GM11168 (cell line): Measurements from ENCODE around the gene LHFPL5.

ENCODE experiments used
- in situ Hi-C: fragments of 300-500 bp; cut with MboI; formaldehyde crosslinking; loops from one replicate; pipeline ENCODE4 v1.12.0; 2022; ENCODE audit warnings: low sequenced_read_pairs; ENCODE audit not compliant: unreplicated experiment

The LHFPL5 gene

GRCh38 chr6:35804996-35805736 is at the start of gene LHFPL5:
LHFPL5 (plus strand) TSS chr6:35805352; CDS start chr6:35805671, 319 bp downstream.
- in situ Hi-C loops = no loop called here

- in situ Hi-C loops = no loop called here
Measured at GRCh38 chr6:35757456-35758123, 47.6 kb upstream of the LHFPL5 start.

- in situ Hi-C loops = no loop called here
Measured at GRCh38 chr6:35759426-35759825, 45.7 kb upstream of the LHFPL5 start.

- in situ Hi-C loops = no loop called here
Measured at GRCh38 chr6:35765739-35766138, 39.4 kb upstream of the LHFPL5 start.

- in situ Hi-C loops = no loop called here
Measured at GRCh38 chr6:35769211-35769610, 35.9 kb upstream of the LHFPL5 start.

GRCh38 chr6:35771343-35771627 is 33.9 kb upstream of the LHFPL5 start:
- in situ Hi-C loops = no loop called here

- in situ Hi-C loops = no loop called here
Measured at GRCh38 chr6:35774116-35774794, 30.9 kb upstream of the LHFPL5 start.

GRCh38 chr6:35775031-35775430 is 30.1 kb upstream of the LHFPL5 start:
- in situ Hi-C loops = no loop called here

- in situ Hi-C loops = no loop called here
Measured at GRCh38 chr6:35776364-35777215, 28.6 kb upstream of the LHFPL5 start, which contains the start of gene CLPSL2. CLPSL2 (plus strand) TSS chr6:35776598; CDS start chr6:35776619, 21 bp downstream.

GRCh38 chr6:35777356-35778102 is 27.6 kb upstream of the LHFPL5 start:
- in situ Hi-C loops = no loop called here

GRCh38 chr6:35778437-35778836 is 26.7 kb upstream of the LHFPL5 start:
- in situ Hi-C loops = no loop called here

- in situ Hi-C loops = no loop called here
Measured at GRCh38 chr6:35780719-35781118, 24.4 kb upstream of the LHFPL5 start, which contains the start of gene CLPSL1. CLPSL1 (plus strand) TSS chr6:35781019; CDS start chr6:35781111, 92 bp downstream.

GRCh38 chr6:35781290-35781689 is 23.9 kb upstream of the LHFPL5 start:
- in situ Hi-C loops = no loop called here

GRCh38 chr6:35782424-35782823 is 22.7 kb upstream of the LHFPL5 start:
- in situ Hi-C loops = no loop called here

- in situ Hi-C loops = no loop called here
Measured at GRCh38 chr6:35784200-35784599, 21.0 kb upstream of the LHFPL5 start.

GRCh38 chr6:35786272-35786671 is 18.9 kb upstream of the LHFPL5 start:
- in situ Hi-C loops = no loop called here

- in situ Hi-C loops = no loop called here
Measured at GRCh38 chr6:35786810-35787209, 18.3 kb upstream of the LHFPL5 start.

GRCh38 chr6:35787266-35788218 is 17.6 kb upstream of the LHFPL5 start:
- in situ Hi-C loops = no loop called here
